Glutamatergic neuron (in vitro differentiated cells): ENCODE results near the gene CNPY2. TPM values are rescaled to one million over a fixed set of nuclear protein-coding genes. Genes with fewer than 3 reads are reported as not detected.
"Not testable (repeated sequence)": the region's sequence is repeated elsewhere in the genome, so short reads cannot be mapped to it uniquely, and the experiment has no call there.

Experiments used
- DNase-seq: peaks from one replicate; pipeline ENCODE4 v3.0.0; 2022
- H3K27ac Mint-ChIP-seq: one replicate; pipeline ENCODE4 v1.8.0; 2020; ENCODE audit warnings: mild to moderate bottlenecking, mixed read lengths, inconsistent platforms; ENCODE audit not compliant: unreplicated experiment
- H3K27me3 Mint-ChIP-seq: one replicate; pipeline ENCODE4 v1.8.0; 2020; ENCODE audit warnings: mild to moderate bottlenecking, moderate library complexity, mixed read lengths, inconsistent platforms; ENCODE audit not compliant: unreplicated experiment
- H3K36me3 Mint-ChIP-seq: one replicate; pipeline ENCODE4 v1.8.0; 2020; ENCODE audit warnings: mild to moderate bottlenecking, mixed read lengths, inconsistent platforms; ENCODE audit not compliant: unreplicated experiment
- H3K4me1 Mint-ChIP-seq: one replicate; pipeline ENCODE4 v1.8.0; 2020; ENCODE audit warnings: mild to moderate bottlenecking, low read depth, mixed read lengths, inconsistent platforms; ENCODE audit not compliant: unreplicated experiment
- H3K4me3 Mint-ChIP-seq: one replicate; pipeline ENCODE4 v1.8.0; 2020; ENCODE audit warnings: mild to moderate bottlenecking, mixed read lengths, inconsistent platforms; ENCODE audit not compliant: unreplicated experiment
- H3K9me3 Mint-ChIP-seq: one replicate; pipeline ENCODE4 v1.8.0; 2020; ENCODE audit warnings: mild to moderate bottlenecking, moderate library complexity, mixed read lengths, inconsistent platforms; ENCODE audit not compliant: unreplicated experiment
- CTCF ChIP-seq: fragments of 200-600 bp; sonication (generic); IDR thresholded peaks from one replicate; pipeline ENCODE4 v1.5.0; 2021; ENCODE audit not compliant: partially characterized antibody, unreplicated experiment
- total RNA-seq: library from RNA; stranded (reverse); fragmentation: NEBNext Ultra II Directional; extraction: Animal tissue kit (Norgen Biotek cat#: 25700); gene quantifications from one replicate; pipeline ENCODE4 v1.2.1, GENCODE V29; 2021; ENCODE audit not compliant: unreplicated experiment

CNPY2 gene
- total RNA-seq, 1 donor from 2014 or later: 141 TPM

DNA sequence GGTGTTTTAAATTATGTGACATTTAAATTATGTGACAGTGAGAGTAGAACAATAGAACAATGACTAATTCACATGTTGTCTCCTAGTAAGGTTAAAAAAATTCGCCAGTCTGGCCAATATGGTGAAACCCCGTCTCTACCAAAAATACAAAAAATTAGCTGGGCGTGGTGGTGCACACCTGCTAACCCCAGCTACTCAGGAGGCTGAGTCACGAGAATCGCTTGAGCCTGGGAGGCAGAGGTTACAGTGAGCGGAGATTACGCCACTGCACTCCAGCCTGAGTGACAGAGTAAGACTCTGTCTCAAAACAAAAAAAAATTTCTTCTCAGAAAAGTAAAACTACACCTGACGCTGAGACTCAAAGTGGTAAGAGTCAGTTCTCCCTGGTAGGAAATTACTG, 18.4 kb downstream of the CNPY2 start:
- Mint-ChIP-seq H3K9me3 (peaks cover 12% of the 10 kb centered on the region), H3K27me3 (peaks cover 2% of the 10 kb centered on the region), H3K4me1 (peaks cover 24% of the 10 kb centered on the region), H3K4me3 (peak overlapping the region; percentile 95), H3K27ac (no peak overlapping the region), H3K36me3 (no peaks in the 10 kb centered on the region)
- no peak for DNase-seq
- TF ChIP-seq CTCF: no peak

GRCh38 chr12:56296295-56296694, 19.5 kb downstream of the CNPY2 start:
- Mint-ChIP-seq H3K4me3 (no peak overlapping the region), H3K27ac (peak overlapping the region; percentile 12), H3K27me3 (peaks cover 2% of the 10 kb centered on the region), H3K4me1 (peaks cover 21% of the 10 kb centered on the region), H3K36me3 (no peaks in the 10 kb centered on the region), H3K9me3 (peaks cover 12% of the 10 kb centered on the region)
- TF ChIP-seq CTCF: no peak
- no peak for DNase-seq

DNA sequence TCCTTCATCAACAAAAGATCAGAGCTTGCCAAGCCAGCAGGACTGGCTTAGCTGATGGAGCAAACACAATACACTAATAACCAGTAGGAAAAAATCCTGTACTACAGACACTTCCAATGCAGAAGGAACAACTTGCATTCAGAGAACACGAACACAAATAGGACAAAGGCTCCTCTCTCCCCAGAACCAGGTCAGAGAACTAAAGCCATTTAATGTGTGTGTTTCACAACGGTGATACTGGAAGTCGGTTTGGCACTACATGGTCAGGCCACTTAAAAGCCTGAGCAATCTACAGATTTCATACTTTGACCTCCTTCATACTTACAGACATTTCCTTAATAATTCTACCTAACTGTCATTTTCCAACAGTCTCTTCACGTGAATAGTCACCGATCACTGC, 22.0 kb downstream of the CNPY2 start:
- Mint-ChIP-seq H3K4me3 (no peak overlapping the region), H3K27ac (no peak overlapping the region), H3K9me3 (peaks cover 3% of the 10 kb centered on the region), H3K27me3 (no peaks in the 10 kb centered on the region), H3K36me3 (no peaks in the 10 kb centered on the region), H3K4me1 (peaks cover 13% of the 10 kb centered on the region)
- no peak for TF ChIP-seq CTCF
- DNase-seq: no peak

DNA sequence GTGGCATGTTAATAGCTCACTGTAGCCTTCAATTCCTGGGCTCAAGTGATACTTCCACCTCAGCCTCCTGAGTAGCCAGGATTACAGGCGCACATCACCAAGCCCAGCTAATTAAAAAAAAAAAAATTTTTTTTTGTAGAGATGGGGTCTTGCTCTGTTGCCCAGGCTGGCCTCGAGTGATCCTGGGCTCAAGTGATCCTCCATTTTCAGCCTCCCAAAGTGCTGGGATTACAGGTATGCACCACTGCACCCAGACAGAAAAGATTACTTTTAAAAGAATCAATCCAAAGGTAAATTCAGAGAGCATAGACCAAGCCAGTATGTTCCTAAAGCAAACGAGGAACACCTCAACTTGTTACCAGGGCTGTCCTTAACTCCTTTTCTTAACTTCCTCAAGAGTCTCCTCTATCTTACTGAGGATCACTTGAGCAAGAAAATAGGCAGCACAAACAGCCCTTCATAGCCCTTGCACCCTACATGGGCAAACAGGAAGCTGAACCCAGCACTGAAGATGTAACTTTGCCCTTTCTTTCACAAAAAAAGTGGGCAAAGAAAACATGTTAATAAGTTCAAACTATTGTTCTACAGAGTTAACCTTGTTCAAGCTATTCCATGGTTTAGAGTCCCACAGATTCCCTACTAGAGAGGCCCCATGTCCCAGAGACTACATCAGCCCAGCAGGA, 26.9 kb downstream of the CNPY2 start:
- no peaks in the 10 kb centered on the region for H3K27me3 Mint-ChIP-seq
- DNase-seq: no peak
- no peaks in the 10 kb centered on the region for H3K9me3 Mint-ChIP-seq
- no peak overlapping the region for H3K27ac Mint-ChIP-seq
- no peaks in the 10 kb centered on the region for H3K4me1 Mint-ChIP-seq
- H3K36me3 Mint-ChIP-seq: no peaks in the 10 kb centered on the region
- H3K4me3 Mint-ChIP-seq: no peak overlapping the region
- TF ChIP-seq CTCF: no peak

DNA sequence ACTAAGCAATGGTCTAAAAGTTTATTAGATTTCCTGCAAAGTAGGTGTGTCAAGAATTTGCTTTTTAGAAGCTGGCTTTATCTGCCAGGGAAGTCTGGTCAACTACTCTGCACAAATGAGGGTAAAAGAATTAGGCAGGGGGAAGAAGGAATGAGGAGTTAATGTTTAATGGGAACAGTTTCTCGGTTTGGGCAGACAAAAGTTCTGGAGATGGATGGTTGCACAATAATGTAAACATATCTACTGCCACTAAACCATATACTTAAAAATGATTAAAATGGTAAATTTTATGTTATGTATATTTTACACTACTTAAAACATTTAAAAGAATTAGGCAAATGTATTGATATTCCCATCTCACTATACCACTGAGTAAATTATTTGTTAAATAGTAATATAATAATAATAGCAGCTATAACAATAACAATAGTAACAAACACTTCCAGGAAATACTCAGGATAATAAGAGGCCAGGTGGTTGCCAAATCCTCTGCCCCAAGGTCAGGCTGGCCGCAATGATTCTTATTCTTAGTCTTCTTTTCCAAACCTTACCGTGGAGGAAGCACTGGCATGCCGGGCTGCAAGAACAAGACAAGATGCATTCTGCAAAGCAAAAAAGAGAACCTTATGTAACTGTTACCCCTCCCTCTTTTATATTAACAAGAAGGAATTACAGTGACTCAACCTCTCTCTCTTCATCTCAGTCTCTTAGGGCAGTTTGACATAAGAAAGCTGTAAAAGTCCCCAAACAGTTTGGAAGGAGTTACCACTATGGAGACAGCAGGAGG, 29.6 kb downstream of the CNPY2 start:
- H3K36me3 Mint-ChIP-seq: no peaks in the 10 kb centered on the region
- no peak for TF ChIP-seq CTCF
- peaks cover 1% of the 10 kb centered on the region for H3K9me3 Mint-ChIP-seq
- no peak overlapping the region for H3K4me3 Mint-ChIP-seq
- no peaks in the 10 kb centered on the region for H3K4me1 Mint-ChIP-seq
- H3K27me3 Mint-ChIP-seq: peaks cover 2% of the 10 kb centered on the region
- H3K27ac Mint-ChIP-seq: no peak overlapping the region
- no peak for DNase-seq

- H3K27me3 Mint-ChIP-seq: not testable (repeated sequence)
Observed at GRCh38 chr12:56284263-56284662, 31.5 kb downstream of the CNPY2 start.

More at GRCh38 chr12:56284263-56284662, 31.5 kb downstream of the CNPY2 start:
- not testable (repeated sequence) for H3K27ac Mint-ChIP-seq, H3K36me3 Mint-ChIP-seq, DNase-seq, H3K4me1 Mint-ChIP-seq, H3K4me3 Mint-ChIP-seq, H3K9me3 Mint-ChIP-seq
